ENCODE data around the gene INPPL1. TPM values are rescaled to one million over a fixed set of nuclear protein-coding genes. Genes with fewer than 3 reads are reported as not detected.

INPPL1 gene
- total RNA-seq, 1 donor from 2014 or later = 214 TPM

GRCh38 chr11:72243173-72244059, 18.8 kb downstream of the INPPL1 start:
- H3K4me3 Mint-ChIP-seq (ENCODE audit: unreplicated experiment) = peak overlapping the region; percentile 49
- peak; percentile 70 for DNase-seq (ENCODE audit: low spot score)
- peaks cover 22% of the 10 kb centered on the region for H3K4me1 Mint-ChIP-seq (ENCODE audit: low read depth)
- no peak overlapping the region for H3K27ac Mint-ChIP-seq (ENCODE audit: unreplicated experiment)
- no peaks in the 10 kb centered on the region for H3K9me3 Mint-ChIP-seq (ENCODE audit: low read depth)
- peaks cover 28% of the 10 kb centered on the region for H3K27me3 Mint-ChIP-seq (ENCODE audit: low read depth)
- TF ChIP-seq, protein P1, sequence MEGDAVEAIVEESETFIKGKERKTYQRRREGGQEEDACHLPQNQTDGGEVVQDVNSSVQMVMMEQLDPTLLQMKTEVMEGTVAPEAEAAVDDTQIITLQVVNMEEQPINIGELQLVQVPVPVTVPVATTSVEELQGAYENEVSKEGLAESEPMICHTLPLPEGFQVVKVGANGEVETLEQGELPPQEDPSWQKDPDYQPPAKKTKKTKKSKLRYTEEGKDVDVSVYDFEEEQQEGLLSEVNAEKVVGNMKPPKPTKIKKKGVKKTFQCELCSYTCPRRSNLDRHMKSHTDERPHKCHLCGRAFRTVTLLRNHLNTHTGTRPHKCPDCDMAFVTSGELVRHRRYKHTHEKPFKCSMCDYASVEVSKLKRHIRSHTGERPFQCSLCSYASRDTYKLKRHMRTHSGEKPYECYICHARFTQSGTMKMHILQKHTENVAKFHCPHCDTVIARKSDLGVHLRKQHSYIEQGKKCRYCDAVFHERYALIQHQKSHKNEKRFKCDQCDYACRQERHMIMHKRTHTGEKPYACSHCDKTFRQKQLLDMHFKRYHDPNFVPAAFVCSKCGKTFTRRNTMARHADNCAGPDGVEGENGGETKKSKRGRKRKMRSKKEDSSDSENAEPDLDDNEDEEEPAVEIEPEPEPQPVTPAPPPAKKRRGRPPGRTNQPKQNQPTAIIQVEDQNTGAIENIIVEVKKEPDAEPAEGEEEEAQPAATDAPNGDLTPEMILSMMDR (IDR thresholded peaks at IDR 0.05) = no peak
- H3K36me3 Mint-ChIP-seq (ENCODE audit: low read depth) = peaks cover 11% of the 10 kb centered on the region

DNA sequence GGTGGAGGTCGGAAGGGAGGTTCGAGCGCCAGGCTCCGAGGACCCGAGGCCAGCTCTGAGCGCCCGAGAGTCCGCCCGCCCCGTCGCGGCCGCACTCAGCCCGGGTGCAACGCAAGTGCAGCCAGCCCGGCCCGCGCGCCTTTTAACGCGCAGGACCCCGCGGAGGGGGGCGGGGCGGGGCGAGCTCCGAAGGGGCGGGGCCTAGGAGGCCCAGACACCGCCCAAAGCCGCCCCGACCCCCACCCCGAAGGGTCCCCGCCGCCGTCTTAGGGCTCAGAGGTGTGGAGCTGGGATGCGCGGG, 19.4 kb downstream of the INPPL1 start, which contains the start of gene PHOX2A:
Gene PHOX2A, minus strand, starts transcription at position 117 of the 301 bp plus-strand sequence. CDS start 172 bp downstream, outside the sequence.
- no peak for DNase-seq (ENCODE audit: low spot score)
- H3K36me3 Mint-ChIP-seq (ENCODE audit: low read depth) = peaks cover 11% of the 10 kb centered on the region
- peaks cover 18% of the 10 kb centered on the region for H3K4me1 Mint-ChIP-seq (ENCODE audit: low read depth)
- TF ChIP-seq, protein P1 (IDR thresholded peaks at IDR 0.05) = no peak
- H3K27me3 Mint-ChIP-seq (ENCODE audit: low read depth) = peaks cover 30% of the 10 kb centered on the region
- H3K27ac Mint-ChIP-seq (ENCODE audit: unreplicated experiment) = no peak within 1 kb of the TSS
- peak within 1 kb of the TSS; percentile 49 for H3K4me3 Mint-ChIP-seq (ENCODE audit: unreplicated experiment)
- no peaks in the 10 kb centered on the region for H3K9me3 Mint-ChIP-seq (ENCODE audit: low read depth)

GRCh38 chr11:72244361-72245262, 20.0 kb downstream of the INPPL1 start:
- DNase-seq (ENCODE audit: low spot score) = peak; percentile 83
- Mint-ChIP-seq H3K27ac (ENCODE audit: unreplicated experiment) (no peak overlapping the region), H3K4me3 (ENCODE audit: unreplicated experiment) (peak overlapping the region; percentile 36)

GRCh38 chr11:72245263-72245816, 20.8 kb downstream of the INPPL1 start:
- H3K4me1 Mint-ChIP-seq (ENCODE audit: low read depth) = peaks cover 11% of the 10 kb centered on the region
- H3K27ac Mint-ChIP-seq (ENCODE audit: unreplicated experiment) = no peak overlapping the region
- no peaks in the 10 kb centered on the region for H3K9me3 Mint-ChIP-seq (ENCODE audit: low read depth)
- TF ChIP-seq, protein P1 (IDR thresholded peaks at IDR 0.05) = no peak
- no peak for DNase-seq (ENCODE audit: low spot score)
- H3K27me3 Mint-ChIP-seq (ENCODE audit: low read depth) = peaks cover 28% of the 10 kb centered on the region
- H3K4me3 Mint-ChIP-seq (ENCODE audit: unreplicated experiment) = no peak overlapping the region
- H3K36me3 Mint-ChIP-seq (ENCODE audit: low read depth) = peaks cover 11% of the 10 kb centered on the region

More at GRCh38 chr11:72244361-72245262, 20.0 kb downstream of the INPPL1 start:
- TF ChIP-seq, protein P1 (IDR thresholded peaks at IDR 0.05) = no peak
- Mint-ChIP-seq H3K27me3 (ENCODE audit: low read depth) (peaks cover 28% of the 10 kb centered on the region), H3K4me1 (ENCODE audit: low read depth) (peaks cover 12% of the 10 kb centered on the region), H3K36me3 (ENCODE audit: low read depth) (peaks cover 11% of the 10 kb centered on the region), H3K9me3 (ENCODE audit: low read depth) (no peaks in the 10 kb centered on the region)

DNA sequence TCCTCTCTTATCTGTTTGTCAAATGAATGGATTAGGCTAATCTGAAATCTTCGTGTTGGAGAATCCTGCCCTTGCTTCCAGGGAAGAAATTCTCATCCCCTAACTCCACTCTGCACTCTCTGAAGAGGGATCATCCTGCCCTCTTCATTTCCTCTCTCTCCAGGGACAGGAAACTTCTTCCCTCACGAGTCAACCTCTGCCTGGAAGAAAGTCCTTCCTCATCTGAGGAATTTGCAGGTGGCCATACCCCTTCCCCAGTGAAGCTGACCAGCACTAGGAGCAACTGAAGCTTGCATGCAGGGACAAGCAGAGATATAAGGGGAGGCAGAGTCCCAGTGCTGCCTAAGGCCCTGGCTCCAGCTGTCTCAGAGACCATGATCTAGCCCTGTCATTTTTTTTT, 23.0 kb downstream of the INPPL1 start:
- no peak for DNase-seq (ENCODE audit: low spot score)
- Mint-ChIP-seq H3K4me1 (ENCODE audit: low read depth) (peaks cover 10% of the 10 kb centered on the region), H3K27ac (ENCODE audit: unreplicated experiment) (no peak overlapping the region), H3K4me3 (ENCODE audit: unreplicated experiment) (no peak overlapping the region), H3K9me3 (ENCODE audit: low read depth) (no peaks in the 10 kb centered on the region), H3K36me3 (ENCODE audit: low read depth) (peaks cover 7% of the 10 kb centered on the region), H3K27me3 (ENCODE audit: low read depth) (peaks cover 25% of the 10 kb centered on the region)
- TF ChIP-seq, protein P1 (IDR thresholded peaks at IDR 0.05) = no peak
